B cell (primary cell): ENCODE results near the gene CNTNAP1. TPM values are rescaled to one million over a fixed set of nuclear protein-coding genes. Genes with fewer than 3 reads are reported as not detected.
"Not testable (repeated sequence)": the region's sequence is repeated elsewhere in the genome, so short reads cannot be mapped to it uniquely, and the experiment has no call there.

Source experiments
- ATAC-seq: fragments of 200-7000 bp; cut with Tn5 transposase; one replicate; pipeline ENCODE4 v1.10.0; 2021; ENCODE audit warnings: low read depth, mild to moderate bottlenecking, moderate number of reproducible peaks, moderate library complexity
- CTCF ChIA-PET: fragments of 350-600 bp; sonication (Branson Sonifier 250); formaldehyde crosslinking; loops from one replicate; lab custom pipeline; 2021; ENCODE audit warnings: antibody characterized with exemption, inconsistent platforms; lab: Charles Lee
- POLR2A ChIA-PET: fragments of 350-600 bp; sonication (Branson Sonifier 250); formaldehyde crosslinking; loops from one replicate; lab custom pipeline; 2021; ENCODE audit warnings: antibody characterized with exemption; lab: Charles Lee
- DNase-seq: peaks from one replicate; pipeline ENCODE4 v3.0.0; 2013
- H2AFZ ChIP-seq: 2 replicates; pipeline ENCODE4 v1.6.1; 2012; ENCODE audit warnings: mild to moderate bottlenecking, low read depth, low read length; ENCODE audit not compliant: insufficient read depth, poor library complexity, severe bottlenecking
- H3K27ac ChIP-seq, 2 donors: 1 replicate in 1 of 2; 2 replicates in 1 of 2; pipeline ENCODE4 v1.5.1; 2012 to 2013; ENCODE audit warnings: low read length in 2 of 2, mild to moderate bottlenecking in 2 of 2, moderate library complexity in 1 of 2
- H3K27me3 ChIP-seq, 4 experiments: fragments of 200-600 bp in 1 of 4; sonication (generic) in 1 of 4; replicated peaks in 1 of 4; 1 replicate in 2 of 4; 2 replicates in 2 of 4; pipeline versions ENCODE4 v1.6.1 to v1.7.0; 2013 to 2016; ENCODE audit warnings: low read length in 3 of 4, mild to moderate bottlenecking in 2 of 4, mixed read lengths in 1 of 4, moderate library complexity in 1 of 4; ENCODE audit not compliant: insufficient read depth in 4 of 4, control insufficient read depth in 3 of 4; ENCODE audit errors: control extremely low read depth in 1 of 4
- H3K36me3 ChIP-seq, 2 experiments: replicated peaks in 1 of 2; 1 replicate in 1 of 2; 2 replicates in 1 of 2; pipeline versions ENCODE4 v1.6.1 to v1.7.1; 2013; ENCODE audit warnings: low read length in 1 of 2; ENCODE audit not compliant: insufficient read depth in 2 of 2, control insufficient read depth in 1 of 2; ENCODE audit errors: control extremely low read depth in 1 of 2, extremely low read depth in 1 of 2
- H3K4me1 ChIP-seq, 2 donors: fragments of 200-600 bp in 1 of 2; sonication (generic) in 1 of 2; 1 replicate in 1 of 2; 2 replicates in 1 of 2; pipeline versions ENCODE4 v1.5.1 to v1.6.1; 2013 to 2017; ENCODE audit warnings: low read length in 2 of 2; ENCODE audit not compliant: control insufficient read depth in 2 of 2, insufficient read depth in 2 of 2
- H3K4me2 ChIP-seq: replicated peaks from 2 replicates; pipeline ENCODE3; 2012; ENCODE audit warnings: mild to moderate bottlenecking, low read depth, low read length; ENCODE audit not compliant: poor library complexity, severe bottlenecking
- H3K4me3 ChIP-seq, 5 experiments: fragments of 200-600 bp in 1 of 5; sonication (generic) in 1 of 5; 1 replicate in 3 of 5; 2 replicates in 2 of 5; pipeline versions ENCODE4 v1.5.1 to v1.7.0; 2011 to 2016; ENCODE audit warnings: low read length in 4 of 5, mild to moderate bottlenecking in 4 of 5, low read depth in 2 of 5, control low read depth in 1 of 5, moderate library complexity in 1 of 5; ENCODE audit not compliant: insufficient read depth in 1 of 5; ENCODE audit errors: control extremely low read depth in 1 of 5, extremely low read depth in 1 of 5
- H3K79me2 ChIP-seq: fragments of 200-600 bp; sonication (generic); one replicate; pipeline ENCODE4 v1.6.0; 2016; ENCODE audit warnings: low read length; ENCODE audit not compliant: control insufficient read depth, insufficient read depth
- H3K9ac ChIP-seq: fragments of 200-600 bp; sonication (generic); 2 replicates; pipeline ENCODE4 v1.6.1; 2017; ENCODE audit warnings: mild to moderate bottlenecking, low read length, moderate library complexity
- H3K9me3 ChIP-seq, 3 donors: one replicate each; pipeline versions ENCODE4 v1.6.1 to v1.7.1; 2013; ENCODE audit warnings: low read length in 2 of 3; ENCODE audit not compliant: control insufficient read depth in 2 of 3, insufficient read depth in 1 of 3; ENCODE audit errors: control extremely low read depth in 1 of 3
- H4K20me1 ChIP-seq: 2 replicates; pipeline ENCODE4 v1.6.0; 2012; ENCODE audit warnings: mild to moderate bottlenecking, low read length; ENCODE audit not compliant: insufficient read depth, control insufficient read depth, poor library complexity, severe bottlenecking
- H3K27ac Mint-ChIP-seq: one replicate; pipeline ENCODE4 v1.8.0; 2021; ENCODE audit warnings: mixed read lengths
- H3K27me3 Mint-ChIP-seq: one replicate; pipeline ENCODE4 v1.8.0; 2021; ENCODE audit warnings: mixed read lengths
- H3K4me1 Mint-ChIP-seq: one replicate; pipeline ENCODE4 v1.8.0; 2021; ENCODE audit warnings: mixed read lengths
- H3K4me3 Mint-ChIP-seq: one replicate; pipeline ENCODE4 v1.8.0; 2021; ENCODE audit warnings: mixed read lengths
- H3K9me3 Mint-ChIP-seq: one replicate; pipeline ENCODE4 v1.8.0; 2022; ENCODE audit warnings: mixed read lengths; ENCODE audit not compliant: insufficient read depth
- EZH2 ChIP-seq: IDR thresholded peaks from 2 replicates; pipeline ENCODE4 v1.6.1; 2012; ENCODE audit warnings: borderline replicate concordance, low read depth, mild to moderate bottlenecking, moderate library complexity, low read length; ENCODE audit not compliant: insufficient read depth, poor library complexity, severe bottlenecking
- WGBS: methylation state at CpG from one replicate; pipeline ENCODE4 v1.1.5; 2013; ENCODE audit warnings: missing lambda C conversion rate; ENCODE audit not compliant: insufficient coverage; 5-methylcytosine and 5-hydroxymethylcytosine counted together
- intact Hi-C: fragments of 100-400 bp; cut with micrococcal nuclease; formaldehyde crosslinking; loops from one replicate; pipeline ENCODE4 v1.10.0; 2022
- polyA plus RNA-seq: library from polyadenylated mRNA; depleted of rRNA; stranded (reverse); fragments of >200 nt; gene quantifications from 2 replicates; pipeline ENCODE4 v1.2.3, GENCODE V29; 2012
- total RNA-seq, 2 donors: library from RNA; stranded (reverse); fragments of 120-200 nt in 1 of 2; gene quantifications; 1 replicate in 1 of 2; 2 replicates in 1 of 2; pipeline versions ENCODE4 v1.2.3 to v1.2.4, GENCODE V29; 2013 to 2022
- TF ChIP-seq, protein P1 (sequence below): fragments of 200-600 bp; IDR thresholded peaks from one replicate; pipeline ENCODE4 v1.8.0; 2022; ENCODE audit warnings: antibody characterized with exemption, mild to moderate bottlenecking

Gene CNTNAP1
- total and polyA plus RNA-seq, 2 donors (not counting 1 experiment from before 2014, with no cell fraction given): 3.5 to 4.7 TPM

- ATAC-seq, POLR2A ChIA-PET: not testable (repeated sequence)
- 91% methylated on average over 9 of the region's 16 CpGs for WGBS
These were observed 16.2 kb upstream of the CNTNAP1 start for GRCh38 chr17:42666126-42666525.

GRCh38 chr17:42667088-42667951 lies 15.0 kb upstream of the CNTNAP1 start:
- Histone ChIP-seq H3K4me1 (peaks cover 13 to 20% of the 10 kb centered on the region in 2 donors), H3K27me3 (peaks cover 0 to 26% (median 6%) of the 10 kb centered on the region in 4 experiments), H3K36me3 (peaks cover 0 to 4% of the 10 kb centered on the region in 2 experiments), H3K79me2 (no peaks in the 10 kb centered on the region), H3K27ac (no peak overlapping the region), H3K4me3 (no peak overlapping the region), H2AFZ (no peak overlapping the region), H4K20me1 (no peaks in the 10 kb centered on the region), H3K9me3 (peaks cover 0 to 5% (median 0%) of the 10 kb centered on the region in 3 donors), H3K4me2 (no peak overlapping the region), H3K9ac (no peak overlapping the region)
- Mint-ChIP-seq H3K27me3 (peaks cover 4% of the 10 kb centered on the region), H3K9me3 (no peaks in the 10 kb centered on the region), H3K27ac (peak overlapping the region; percentile 32), H3K4me3 (no peak overlapping the region), H3K4me1 (peaks cover 20% of the 10 kb centered on the region)
- intact Hi-C loops: no loop called here
- 50% methylated on average over 1 of the region's 7 CpGs for WGBS
- ChIA-PET POLR2A (interaction anchor here (0.9 kb wide), 1 partner anchor 16 kb away, joined by 6 read pairs; no protein-coding TSS in a partner anchor), CTCF (interaction anchor here (1.7 kb wide), 1 partner anchor 59 kb away, joined by 4 read pairs; no protein-coding TSS in a partner anchor)
- TF ChIP-seq EZH2: no peak
- TF ChIP-seq, protein P1, sequence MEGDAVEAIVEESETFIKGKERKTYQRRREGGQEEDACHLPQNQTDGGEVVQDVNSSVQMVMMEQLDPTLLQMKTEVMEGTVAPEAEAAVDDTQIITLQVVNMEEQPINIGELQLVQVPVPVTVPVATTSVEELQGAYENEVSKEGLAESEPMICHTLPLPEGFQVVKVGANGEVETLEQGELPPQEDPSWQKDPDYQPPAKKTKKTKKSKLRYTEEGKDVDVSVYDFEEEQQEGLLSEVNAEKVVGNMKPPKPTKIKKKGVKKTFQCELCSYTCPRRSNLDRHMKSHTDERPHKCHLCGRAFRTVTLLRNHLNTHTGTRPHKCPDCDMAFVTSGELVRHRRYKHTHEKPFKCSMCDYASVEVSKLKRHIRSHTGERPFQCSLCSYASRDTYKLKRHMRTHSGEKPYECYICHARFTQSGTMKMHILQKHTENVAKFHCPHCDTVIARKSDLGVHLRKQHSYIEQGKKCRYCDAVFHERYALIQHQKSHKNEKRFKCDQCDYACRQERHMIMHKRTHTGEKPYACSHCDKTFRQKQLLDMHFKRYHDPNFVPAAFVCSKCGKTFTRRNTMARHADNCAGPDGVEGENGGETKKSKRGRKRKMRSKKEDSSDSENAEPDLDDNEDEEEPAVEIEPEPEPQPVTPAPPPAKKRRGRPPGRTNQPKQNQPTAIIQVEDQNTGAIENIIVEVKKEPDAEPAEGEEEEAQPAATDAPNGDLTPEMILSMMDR: no peak
- DNase-seq (no peak), ATAC-seq (no peak)

More at GRCh38 chr17:42666126-42666525, 16.2 kb upstream of the CNTNAP1 start:
- H3K36me3 ChIP-seq, DNase-seq, H3K79me2 ChIP-seq, H3K4me3 Mint-ChIP-seq, H2AFZ ChIP-seq, H3K9me3 Mint-ChIP-seq, H3K27me3 Mint-ChIP-seq, H4K20me1 ChIP-seq, CTCF ChIA-PET, H3K9me3 ChIP-seq, H3K4me2 ChIP-seq, intact Hi-C loops, H3K27ac Mint-ChIP-seq, H3K4me3 ChIP-seq, H3K9ac ChIP-seq, H3K27ac ChIP-seq: not testable (repeated sequence)
- peaks cover 0 to 14% (median 2%) of the 10 kb centered on the region in 4 experiments for H3K27me3 ChIP-seq
- peaks cover 6 to 14% of the 10 kb centered on the region in 2 donors for H3K4me1 ChIP-seq
- H3K4me1 Mint-ChIP-seq: peaks cover 12% of the 10 kb centered on the region
